DND-41 (cell line): ENCODE data around the gene TTLL12.
"Not testable (repeated sequence)": the region's sequence is repeated elsewhere in the genome, so short reads cannot be mapped to it uniquely, and the experiment has no call there.

Source experiments
- ATAC-seq: fragments of 200-7000 bp; cut with Tn5 transposase; 3 replicates; pipeline ENCODE4 v1.9.1; 2021; ENCODE audit warnings: low read depth; ENCODE audit not compliant: insufficient read depth
- DNase-seq: peaks from one replicate; pipeline ENCODE4 v3.0.0-alpha.2; 2020
- H2AFZ ChIP-seq: 2 replicates; pipeline ENCODE4 v1.6.0; 2012; ENCODE audit warnings: low read depth, low read length
- H3K27ac ChIP-seq: 2 replicates; pipeline ENCODE4 v1.5.1; 2012; ENCODE audit warnings: low read length, inconsistent platforms
- H3K27me3 ChIP-seq: fragments of 200-600 bp; sonication (generic); 2 replicates; pipeline ENCODE4 v1.6.0; 2012; ENCODE audit warnings: low read length, mild to moderate bottlenecking, inconsistent platforms; ENCODE audit not compliant: insufficient read depth, poor library complexity
- H3K36me3 ChIP-seq: 2 replicates; pipeline ENCODE4 v1.5.1; 2012; ENCODE audit warnings: low read length, inconsistent platforms; ENCODE audit not compliant: insufficient read depth
- H3K4me1 ChIP-seq: 2 replicates; pipeline ENCODE4 v1.5.1; 2012; ENCODE audit warnings: mild to moderate bottlenecking, low read length; ENCODE audit not compliant: insufficient read depth
- H3K4me2 ChIP-seq: 2 replicates; pipeline ENCODE4 v1.6.0; 2012; ENCODE audit warnings: mild to moderate bottlenecking, moderate library complexity, low read length, inconsistent platforms; ENCODE audit not compliant: insufficient read depth
- H3K4me3 ChIP-seq, 2 experiments: fragments of 200-600 bp in 1 of 2; shearing (Covaris generic) in 1 of 2; 2 replicates each; pipeline ENCODE4 v1.5.1; 2012 to 2016; ENCODE audit warnings: inconsistent platforms in 2 of 2, low read length in 2 of 2, mild to moderate bottlenecking in 2 of 2, low read depth in 1 of 2, moderate library complexity in 1 of 2
- H3K79me2 ChIP-seq: 2 replicates; pipeline ENCODE4 v1.6.0; 2012; ENCODE audit warnings: low read length, inconsistent platforms; ENCODE audit not compliant: insufficient read depth
- H3K9ac ChIP-seq: 2 replicates; pipeline ENCODE4 v1.6.0; 2012; ENCODE audit warnings: low read depth, mild to moderate bottlenecking, inconsistent platforms, low read length, moderate library complexity
- H3K9me3 ChIP-seq: 2 replicates; pipeline ENCODE4 v1.5.1; 2012; ENCODE audit warnings: low read length, moderate library complexity, mild to moderate bottlenecking, inconsistent platforms; ENCODE audit not compliant: insufficient read depth, severe bottlenecking
- H4K20me1 ChIP-seq: 2 replicates; pipeline ENCODE4 v1.6.0; 2012; ENCODE audit warnings: low read length; ENCODE audit not compliant: insufficient read depth
- CTCF ChIP-seq: IDR thresholded peaks from 2 replicates; pipeline ENCODE4 v1.5.1; 2012; ENCODE audit warnings: borderline replicate concordance, low read length, moderate library complexity, mild to moderate bottlenecking; ENCODE audit not compliant: poor library complexity, severe bottlenecking; ENCODE audit errors: extremely low read depth
- EZH2 ChIP-seq: IDR thresholded peaks from 3 replicates; pipeline ENCODE4 v1.6.1; 2012; ENCODE audit warnings: borderline replicate concordance, low read depth, mild to moderate bottlenecking, moderate library complexity, low read length, inconsistent platforms; ENCODE audit not compliant: severe bottlenecking

TTLL12 gene

GRCh38 chr22:43150731-43151206, 36.2 kb downstream of the TTLL12 start:
- H3K4me2 ChIP-seq: peak overlapping the region; percentile 59
- H3K27me3 ChIP-seq: peaks cover 27% of the 10 kb centered on the region
- no peak for ATAC-seq
- peak overlapping the region; percentile 8; the same call in 1 of the 2 replicates for H3K9ac ChIP-seq
- H3K27ac ChIP-seq: no peak overlapping the region
- TF ChIP-seq EZH2: no peak
- TF ChIP-seq CTCF: no peak
- no peak overlapping the region for H2AFZ ChIP-seq
- H3K4me3 ChIP-seq: peak overlapping the region in 1 of 2 experiments; percentile 48; a peak in 2 of 4 replicates
- no peaks in the 10 kb centered on the region for H3K79me2 ChIP-seq
- peaks cover 19% of the 10 kb centered on the region for H3K4me1 ChIP-seq
- H3K36me3 ChIP-seq: no peaks in the 10 kb centered on the region
- no peak for DNase-seq
- H4K20me1 ChIP-seq: peaks cover 5% of the 10 kb centered on the region
- H3K9me3 ChIP-seq: no peaks in the 10 kb centered on the region

GRCh38 chr22:43148581-43148980, 38.4 kb downstream of the TTLL12 start:
- Histone ChIP-seq H3K27me3 (peaks cover 27% of the 10 kb centered on the region), H3K4me3 (no peak overlapping the region), H3K4me2 (no peak overlapping the region), H4K20me1 (peaks cover 5% of the 10 kb centered on the region), H3K9me3 (no peaks in the 10 kb centered on the region), H3K27ac (no peak overlapping the region), H3K4me1 (peaks cover 25% of the 10 kb centered on the region), H2AFZ (no peak overlapping the region), H3K9ac (no peak overlapping the region), H3K79me2 (no peaks in the 10 kb centered on the region), H3K36me3 (no peaks in the 10 kb centered on the region)
- ATAC-seq (no peak), DNase-seq (no peak)
- TF ChIP-seq EZH2 (no peak), CTCF (no peak)

GRCh38 chr22:43147821-43148220, 39.1 kb downstream of the TTLL12 start:
- Histone ChIP-seq H3K79me2 (peaks cover 4% of the 10 kb centered on the region), H3K4me1 (peaks cover 28% of the 10 kb centered on the region), H3K4me2 (no peak overlapping the region), H4K20me1 (peaks cover 5% of the 10 kb centered on the region), H3K27ac (no peak overlapping the region), H2AFZ (no peak overlapping the region), H3K9me3 (no peaks in the 10 kb centered on the region), H3K27me3 (peaks cover 25% of the 10 kb centered on the region), H3K4me3 (no peak overlapping the region), H3K36me3 (peaks cover 4% of the 10 kb centered on the region; the same call in 1 of the 2 replicates), H3K9ac (no peak overlapping the region)
- ATAC-seq: no peak
- TF ChIP-seq CTCF (no peak), EZH2 (no peak)
- no peak for DNase-seq

GRCh38 chr22:43146332-43146731, 40.6 kb downstream of the TTLL12 start:
- H4K20me1 ChIP-seq, ATAC-seq, H3K36me3 ChIP-seq, H3K9ac ChIP-seq, H3K4me3 ChIP-seq, H3K4me2 ChIP-seq, H3K27me3 ChIP-seq, H3K27ac ChIP-seq, H3K9me3 ChIP-seq, DNase-seq, H2AFZ ChIP-seq: not testable (repeated sequence)
- peaks cover 25% of the 10 kb centered on the region for H3K4me1 ChIP-seq
- peaks cover 16% of the 10 kb centered on the region for H3K79me2 ChIP-seq

- 0 out of 2 replicates have a peak overlapping the region, but pooled peaks have one; percentile 45 for H2AFZ ChIP-seq
- H4K20me1 ChIP-seq, DNase-seq, H3K9ac ChIP-seq, ATAC-seq, H3K4me2 ChIP-seq, H3K27ac ChIP-seq, H3K27me3 ChIP-seq, H3K9me3 ChIP-seq, H3K4me3 ChIP-seq: not testable (repeated sequence)
- peaks cover 16% of the 10 kb centered on the region for H3K79me2 ChIP-seq
- peaks cover 26% of the 10 kb centered on the region for H3K4me1 ChIP-seq
- peaks cover 15% of the 10 kb centered on the region for H3K36me3 ChIP-seq
Measured at GRCh38 chr22:43145371-43145770, 41.6 kb downstream of the TTLL12 start.
